ENCODE results near the gene IGDCC3. TPM values are rescaled to one million over a fixed set of nuclear protein-coding genes. Genes with fewer than 3 reads are reported as not detected.
A peak's percentile ranks its signal among the peaks of the same experiment; 100 is the strongest.

IGDCC3 gene
- total and polyA plus RNA-seq, 2 donors (not counting 3 experiments of a cell fraction or from before 2014, with no cell fraction given), result 0.03 TPM; not detected in 1

GRCh38 chr15:65326818-65327217, 51.0 kb downstream of the IGDCC3 start:
- no TSS peak for BruUV-seq (replicated peaks)
- Histone ChIP-seq H3K27ac (ENCODE audit: insufficient read depth, low read depth, low read length) (no peak overlapping the region), H3K27me3 (ENCODE audit: control insufficient read depth in 2 of 2, insufficient read depth in 2 of 2, low read length in 2 of 2) (peaks cover 0 to 2% of the 10 kb centered on the region in 2 experiments), H3K9ac (replicated peaks; ENCODE audit: extremely low read depth, insufficient read depth, low read length) (no peak overlapping the region), H3K36me3 (ENCODE audit: control insufficient read depth in 2 of 2, extremely low read depth in 1 of 2, insufficient read depth in 2 of 2, low read length in 2 of 2) (no peaks in the 10 kb centered on the region), H2AFZ (ENCODE audit: low read depth, low read length) (no peak overlapping the region), H3K4me2 (ENCODE audit: insufficient read depth, low read length) (no peak overlapping the region), H3K4me3 (replicated peaks in 1 of 3; ENCODE audit: insufficient read depth in 1 of 3, low read depth in 1 of 3, low read length in 3 of 3) (no peak overlapping the region), H3K79me2 (ENCODE audit: control insufficient read depth, insufficient read depth, low read length) (no peaks in the 10 kb centered on the region), H3K4me1 (ENCODE audit: control insufficient read depth, extremely low read depth, insufficient read depth, low read length) (peaks cover 3% of the 10 kb centered on the region), H4K20me1 (replicated peaks; ENCODE audit: control insufficient read depth, extremely low read depth, insufficient read depth, low read length) (no peaks in the 10 kb centered on the region), H3K9me1 (replicated peaks; ENCODE audit: control insufficient read depth, extremely low read depth, insufficient read depth, low read length) (no peaks in the 10 kb centered on the region), H3K9me3 (replicated peaks; ENCODE audit: control insufficient read depth, insufficient read depth, low read length) (no peaks in the 10 kb centered on the region)
- intact Hi-C loops (cut with micrococcal nuclease), result no loop called here
- FAIRE-seq (no peak), DNase-seq (ENCODE audit: low read depth, low spot score) (no peak)
- dilution Hi-C loops (cut with MboI; ENCODE audit: extremely low pct_ligation_motif_present, low sequenced_read_pairs), result no loop called here
- ChIA-PET CTCF (interaction anchor here (1.2 to 1.3 kb wide), 3 partner anchors 58 to 73 kb away, joined by 3 to 12 read pairs (median 5); no protein-coding TSS in a partner anchor), POLR2A (interaction anchor here (1.2 kb wide), 1 partner anchor 22 kb away, joined by 6 read pairs; the partner anchor contains the start of gene RNU5B-1)
- no peak for TF ChIP-seq MYC (IDR thresholded peaks at IDR 0.05; ENCODE audit: low read depth, low read length)
- TF ChIP-seq POLR2AphosphoS5 (IDR thresholded peaks at IDR 0.05; ENCODE audit: insufficient read depth, low read depth, low read length), result no peak
- TF ChIP-seq FOS (IDR thresholded peaks at IDR 0.05; ENCODE audit: borderline replicate concordance, insufficient read depth, low read length), result no peak
- TF ChIP-seq POLR2A (IDR thresholded peaks at IDR 0.05; ENCODE audit: low read depth, low read length), result no peak

GRCh38 chr15:65326117-65326526, 51.7 kb downstream of the IGDCC3 start:
- no peak overlapping the region for H2AFZ ChIP-seq (ENCODE audit: low read depth, low read length)
- ChIA-PET POLR2A (interaction anchor here (0.9 kb wide), 1 partner anchor 22 kb away, joined by 8 read pairs; the partner anchor contains the start of gene RNU5B-1), CTCF (interaction anchor here (0.6 to 1.6 kb wide), 5 partner anchors 10 to 74 kb away, joined by 3 to 12 read pairs (median 5); no protein-coding TSS in a partner anchor)
- H3K27ac ChIP-seq (ENCODE audit: insufficient read depth, low read depth, low read length), result no peak overlapping the region
- DNase-seq (ENCODE audit: low read depth, low spot score), result peak; percentile 92
- BruUV-seq (replicated peaks), result no TSS peak
- H3K9me1 ChIP-seq (replicated peaks; ENCODE audit: control insufficient read depth, extremely low read depth, insufficient read depth, low read length), result no peaks in the 10 kb centered on the region
- no peak overlapping the region for H3K4me3 ChIP-seq (replicated peaks in 1 of 3; ENCODE audit: insufficient read depth in 1 of 3, low read depth in 1 of 3, low read length in 3 of 3)
- intact Hi-C loops (cut with micrococcal nuclease), result no loop called here
- H3K79me2 ChIP-seq (ENCODE audit: control insufficient read depth, insufficient read depth, low read length), result no peaks in the 10 kb centered on the region
- no peaks in the 10 kb centered on the region for H3K36me3 ChIP-seq (ENCODE audit: control insufficient read depth in 2 of 2, extremely low read depth in 1 of 2, insufficient read depth in 2 of 2, low read length in 2 of 2)
- peaks cover 0 to 7% of the 10 kb centered on the region in 2 experiments for H3K27me3 ChIP-seq (ENCODE audit: control insufficient read depth in 2 of 2, insufficient read depth in 2 of 2, low read length in 2 of 2)
- FAIRE-seq, result peak; percentile 88
- peaks cover 3% of the 10 kb centered on the region for H3K4me1 ChIP-seq (ENCODE audit: control insufficient read depth, extremely low read depth, insufficient read depth, low read length)
- no peaks in the 10 kb centered on the region for H4K20me1 ChIP-seq (replicated peaks; ENCODE audit: control insufficient read depth, extremely low read depth, insufficient read depth, low read length)
- no peak overlapping the region for H3K4me2 ChIP-seq (ENCODE audit: insufficient read depth, low read length)
- H3K9me3 ChIP-seq (replicated peaks; ENCODE audit: control insufficient read depth, insufficient read depth, low read length), result no peaks in the 10 kb centered on the region
- dilution Hi-C loops (cut with MboI; ENCODE audit: extremely low pct_ligation_motif_present, low sequenced_read_pairs), result no loop called here
- no peak for TF ChIP-seq EZH2 (IDR thresholded peaks at IDR 0.05; ENCODE audit: borderline replicate concordance, low read depth, low read length, severe bottlenecking)
- no peak for TF ChIP-seq MYC (IDR thresholded peaks at IDR 0.05; ENCODE audit: low read depth, low read length)
- TF ChIP-seq POLR2AphosphoS5 (IDR thresholded peaks at IDR 0.05; ENCODE audit: insufficient read depth, low read depth, low read length), result no peak
- TF ChIP-seq JUN (IDR thresholded peaks at IDR 0.05; ENCODE audit: borderline replicate concordance, insufficient read depth, insufficient read length, low read depth), result no peak
- no peak for TF ChIP-seq MAX (IDR thresholded peaks at IDR 0.05; ENCODE audit: insufficient read depth, insufficient read length)
- TF ChIP-seq GATA2 (IDR thresholded peaks at IDR 0.05; ENCODE audit: insufficient read depth, insufficient read length, low read depth, low read length), result no peak
- TF ChIP-seq FOS (IDR thresholded peaks at IDR 0.05; ENCODE audit: borderline replicate concordance, insufficient read depth, low read length), result no peak
- TF ChIP-seq POLR2A (IDR thresholded peaks at IDR 0.05; ENCODE audit: low read depth, low read length), result no peak
- TF ChIP-seq CTCF (IDR thresholded peaks at IDR 0.05; ENCODE audit: extremely low read depth in 1 of 2, insufficient read depth in 1 of 2, low read depth in 1 of 2, low read length in 2 of 2), result no peak
- H3K9ac ChIP-seq (replicated peaks; ENCODE audit: extremely low read depth, insufficient read depth, low read length), result no peak overlapping the region
